ENCODE measurements around the gene ITPR2. TPM values are rescaled to one million over a fixed set of nuclear protein-coding genes. Genes with fewer than 3 reads are reported as not detected.

ITPR2 gene
- polyA plus RNA-seq, 1 experiment: 3.5 TPM

DNA sequence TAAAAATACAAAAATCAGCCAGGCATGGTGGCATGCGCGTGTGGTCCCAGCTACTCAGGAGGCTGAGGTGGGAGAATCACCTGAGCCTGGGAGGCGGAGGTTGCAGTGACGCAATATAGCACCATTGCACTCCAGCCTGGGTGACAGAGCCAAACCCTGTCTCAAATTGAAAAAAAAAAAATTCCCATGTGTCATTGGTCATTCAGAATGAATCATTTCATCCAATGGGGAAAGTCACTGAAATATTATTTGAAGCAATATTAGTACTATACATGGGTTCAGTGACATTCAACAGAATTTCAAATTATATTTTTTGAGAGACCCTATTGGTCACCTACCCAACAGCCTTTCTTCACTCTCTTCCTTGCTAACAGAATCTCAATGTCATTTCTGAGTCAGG is 276.1 kb downstream of the ITPR2 start:
- TF ChIP-seq, protein P1, sequence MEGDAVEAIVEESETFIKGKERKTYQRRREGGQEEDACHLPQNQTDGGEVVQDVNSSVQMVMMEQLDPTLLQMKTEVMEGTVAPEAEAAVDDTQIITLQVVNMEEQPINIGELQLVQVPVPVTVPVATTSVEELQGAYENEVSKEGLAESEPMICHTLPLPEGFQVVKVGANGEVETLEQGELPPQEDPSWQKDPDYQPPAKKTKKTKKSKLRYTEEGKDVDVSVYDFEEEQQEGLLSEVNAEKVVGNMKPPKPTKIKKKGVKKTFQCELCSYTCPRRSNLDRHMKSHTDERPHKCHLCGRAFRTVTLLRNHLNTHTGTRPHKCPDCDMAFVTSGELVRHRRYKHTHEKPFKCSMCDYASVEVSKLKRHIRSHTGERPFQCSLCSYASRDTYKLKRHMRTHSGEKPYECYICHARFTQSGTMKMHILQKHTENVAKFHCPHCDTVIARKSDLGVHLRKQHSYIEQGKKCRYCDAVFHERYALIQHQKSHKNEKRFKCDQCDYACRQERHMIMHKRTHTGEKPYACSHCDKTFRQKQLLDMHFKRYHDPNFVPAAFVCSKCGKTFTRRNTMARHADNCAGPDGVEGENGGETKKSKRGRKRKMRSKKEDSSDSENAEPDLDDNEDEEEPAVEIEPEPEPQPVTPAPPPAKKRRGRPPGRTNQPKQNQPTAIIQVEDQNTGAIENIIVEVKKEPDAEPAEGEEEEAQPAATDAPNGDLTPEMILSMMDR (IDR thresholded peaks at IDR 0.05; ENCODE audit: insufficient read depth, low read depth, low read length): no peak
- no peaks in the 10 kb centered on the region for H3K27me3 ChIP-seq (ENCODE audit: control insufficient read depth, insufficient read depth, low read length)
- no peaks in the 10 kb centered on the region for H3K36me3 ChIP-seq (ENCODE audit: control insufficient read depth, insufficient read depth, low read length)
- no peak overlapping the region for H3K4me3 ChIP-seq (ENCODE audit: low read depth, low read length)
- ChIA-PET POLR2A (no interaction called here), CTCF (no interaction called here)
- no peak for DNase-seq (ENCODE audit: low read depth)

DNA sequence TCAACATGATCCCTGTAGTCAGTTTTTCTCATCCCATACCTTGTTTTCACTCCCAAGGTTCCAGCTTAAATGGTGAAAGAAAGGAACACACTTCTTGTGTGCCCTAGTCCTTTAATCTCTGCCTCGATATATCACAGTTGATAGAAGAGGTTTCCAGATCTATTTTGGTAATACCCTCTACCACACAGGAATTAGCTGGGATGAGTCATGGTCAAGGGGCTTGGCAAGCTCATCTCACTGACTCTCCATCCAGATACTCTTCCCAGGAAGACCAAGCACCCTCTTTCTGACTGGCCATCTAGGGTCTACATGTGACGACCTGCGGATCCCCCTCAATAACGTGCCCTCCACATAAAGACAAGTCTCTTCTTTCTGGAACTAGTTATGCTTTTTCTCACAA is 277.9 kb downstream of the ITPR2 start:
- DNase-seq (ENCODE audit: low read depth): no peak
- POLR2A ChIA-PET: no interaction called here
- TF ChIP-seq, protein P1 (IDR thresholded peaks at IDR 0.05; ENCODE audit: insufficient read depth, low read depth, low read length): no peak
- Histone ChIP-seq H3K4me3 (ENCODE audit: low read depth, low read length) (no peak overlapping the region), H3K27me3 (ENCODE audit: control insufficient read depth, insufficient read depth, low read length) (no peaks in the 10 kb centered on the region), H3K36me3 (ENCODE audit: control insufficient read depth, insufficient read depth, low read length) (no peaks in the 10 kb centered on the region)
- CTCF ChIA-PET: interaction anchor here (0.9 to 1.1 kb wide), 2 partner anchors 13 to 17 kb away, joined by 3 read pairs; no protein-coding TSS in a partner anchor

DNA sequence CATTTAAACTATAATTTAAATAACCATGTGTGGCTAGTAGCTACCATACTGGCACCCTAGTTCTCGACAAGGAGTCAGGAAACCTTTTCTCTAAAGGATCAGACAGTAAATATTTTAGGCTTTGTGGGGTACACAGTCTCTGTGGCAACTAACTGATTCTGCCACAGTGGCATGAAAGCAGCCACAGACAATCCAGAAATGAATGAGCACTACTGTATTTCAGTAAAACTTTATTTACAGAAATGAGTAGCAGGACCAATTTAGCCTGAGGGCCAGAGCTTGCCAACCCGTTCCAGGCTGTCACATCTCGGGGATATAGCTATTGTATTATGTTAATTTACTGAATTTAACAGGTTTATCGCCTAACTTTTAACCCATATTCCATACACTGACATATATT is 278.7 kb downstream of the ITPR2 start:
- no peak overlapping the region for H3K4me3 ChIP-seq (ENCODE audit: low read depth, low read length)
- DNase-seq (ENCODE audit: low read depth): no peak
- CTCF ChIA-PET: interaction anchor here (1.1 kb wide), 1 partner anchor 12 kb away, joined by 3 read pairs; no protein-coding TSS in a partner anchor
- POLR2A ChIA-PET: no interaction called here
- TF ChIP-seq, protein P1 (IDR thresholded peaks at IDR 0.05; ENCODE audit: insufficient read depth, low read depth, low read length): no peak
- H3K36me3 ChIP-seq (ENCODE audit: control insufficient read depth, insufficient read depth, low read length): no peaks in the 10 kb centered on the region
- H3K27me3 ChIP-seq (ENCODE audit: control insufficient read depth, insufficient read depth, low read length): no peaks in the 10 kb centered on the region

DNA sequence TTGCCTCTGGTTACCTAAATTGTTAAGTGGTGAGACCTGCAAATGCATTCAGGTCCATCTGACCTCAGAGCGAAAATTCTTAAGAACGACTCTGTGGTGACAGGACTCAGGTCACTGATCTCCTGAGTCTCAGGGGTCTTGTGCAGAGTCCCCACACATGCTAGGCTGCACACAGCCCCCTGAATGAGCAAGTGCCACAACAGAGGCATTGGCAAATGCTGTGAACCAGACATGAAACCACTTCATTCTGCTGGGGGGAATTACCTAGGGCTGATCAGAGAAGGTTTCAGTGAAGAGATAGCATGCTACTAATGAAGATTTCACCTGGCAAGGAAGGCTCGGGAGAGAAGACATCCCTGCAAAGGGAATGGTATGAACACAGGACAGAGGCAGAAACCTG is 281.6 kb downstream of the ITPR2 start:
- no peak overlapping the region for H3K4me3 ChIP-seq (ENCODE audit: low read depth, low read length)
- POLR2A ChIA-PET: no interaction called here
- no peaks in the 10 kb centered on the region for H3K36me3 ChIP-seq (ENCODE audit: control insufficient read depth, insufficient read depth, low read length)
- TF ChIP-seq, protein P1 (IDR thresholded peaks at IDR 0.05; ENCODE audit: insufficient read depth, low read depth, low read length): no peak
- H3K27me3 ChIP-seq (ENCODE audit: control insufficient read depth, insufficient read depth, low read length): no peaks in the 10 kb centered on the region
- CTCF ChIA-PET: no interaction called here
- no peak for DNase-seq (ENCODE audit: low read depth)

DNA sequence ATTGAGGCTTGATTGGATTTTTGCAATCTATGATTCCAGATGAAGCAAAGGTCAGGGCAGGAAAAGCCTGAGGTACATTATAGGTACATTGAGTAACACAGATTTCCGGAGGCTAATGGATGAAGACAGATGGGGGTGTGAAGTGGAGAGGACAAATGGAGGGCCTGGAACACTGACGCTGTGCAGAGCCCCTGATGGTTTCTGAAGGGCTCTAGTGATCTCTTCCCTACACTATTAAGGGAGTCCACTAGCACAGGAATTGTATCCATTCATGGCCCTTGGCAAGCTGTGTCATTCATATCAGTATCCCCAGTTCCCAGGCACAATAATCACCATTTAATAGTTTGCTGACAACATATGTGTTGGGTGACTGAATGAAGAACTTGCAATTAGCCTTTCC is 284.8 kb downstream of the ITPR2 start:
- ChIA-PET POLR2A (no interaction called here), CTCF (no interaction called here)
- H3K36me3 ChIP-seq (ENCODE audit: control insufficient read depth, insufficient read depth, low read length): no peaks in the 10 kb centered on the region
- no peak overlapping the region for H3K4me3 ChIP-seq (ENCODE audit: low read depth, low read length)
- H3K27me3 ChIP-seq (ENCODE audit: control insufficient read depth, insufficient read depth, low read length): no peaks in the 10 kb centered on the region
- no peak for DNase-seq (ENCODE audit: low read depth)
- TF ChIP-seq, protein P1 (IDR thresholded peaks at IDR 0.05; ENCODE audit: insufficient read depth, low read depth, low read length): no peak

All from BJ (cell line).